ENCODE results near the gene IQCK.

The IQCK gene

GRCh38 chr16:19722269-19722952, 4.3 kb downstream of the IQCK start:
- no peak for DNase-seq (ENCODE audit: low read depth)

GRCh38 chr16:19722981-19723380, 4.9 kb downstream of the IQCK start:
- no peak for DNase-seq (ENCODE audit: low read depth)

GRCh38 chr16:19728636-19728965, 10.5 kb downstream of the IQCK start:
- no peak for DNase-seq (ENCODE audit: low read depth)

GRCh38 chr16:19733551-19733950, 15.5 kb downstream of the IQCK start:
- DNase-seq (ENCODE audit: low read depth): no peak

DNA sequence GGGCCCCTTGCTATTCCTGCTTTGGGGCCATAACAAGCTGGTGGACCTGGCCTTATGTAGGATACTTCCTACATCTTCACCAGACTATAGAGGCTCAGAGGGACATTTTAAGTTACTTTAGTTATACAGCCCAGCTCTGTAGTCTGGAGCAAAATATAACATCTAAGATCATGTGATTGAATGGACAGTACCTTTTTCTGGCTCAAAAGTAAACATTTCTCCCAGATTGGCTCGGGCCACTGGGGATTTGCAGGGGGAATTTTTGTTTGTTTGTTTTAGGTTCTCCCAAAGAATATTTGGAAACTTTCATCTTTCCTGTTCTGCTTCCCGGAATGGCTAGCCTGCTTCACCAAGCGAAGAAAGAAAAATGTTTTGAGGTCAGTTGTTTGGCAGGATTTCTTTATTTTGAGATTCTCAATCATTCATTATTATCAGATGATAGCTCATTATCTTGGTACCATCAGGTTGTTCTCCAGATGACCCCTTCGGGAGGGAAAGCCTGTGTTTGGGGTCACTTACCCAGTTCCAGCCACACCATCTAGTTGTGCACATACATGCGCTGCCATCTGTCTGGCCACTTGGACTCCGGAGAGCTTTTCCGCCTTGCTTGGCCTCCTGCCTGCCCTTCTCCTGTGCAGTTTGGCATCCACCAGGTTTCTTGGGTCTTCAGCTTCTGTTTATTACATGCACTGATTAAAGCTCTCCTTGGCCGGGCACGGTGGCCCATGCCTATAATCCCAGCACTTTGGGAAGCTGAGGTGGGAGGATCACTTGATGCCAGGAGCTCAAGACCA, 17.2 kb downstream of the IQCK start:
- no peak for DNase-seq (ENCODE audit: low read depth)

GRCh38 chr16:19737306-19738038, 19.4 kb downstream of the IQCK start:
- no peak for DNase-seq (ENCODE audit: low read depth)

- no peak for DNase-seq (ENCODE audit: low read depth)
These were observed 23.3 kb downstream of the IQCK start for GRCh38 chr16:19741354-19741753.

DNA sequence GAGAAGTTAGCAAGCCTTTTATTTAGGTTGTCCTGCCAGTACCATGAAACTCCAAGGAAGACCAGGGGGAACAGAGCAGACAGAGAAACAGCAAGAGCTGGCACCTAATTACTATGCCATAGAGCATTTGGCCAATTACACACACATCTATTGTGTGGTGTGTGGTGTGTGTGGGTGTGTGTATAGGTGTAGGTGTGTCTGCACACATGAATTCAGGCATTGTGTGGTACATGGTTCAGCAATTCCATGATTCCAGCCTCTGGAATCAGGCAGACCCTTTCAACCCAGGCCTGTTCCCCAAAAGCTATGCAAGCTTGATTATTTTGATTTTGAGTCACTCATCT, 25.7 kb downstream of the IQCK start:
- no peak for DNase-seq (ENCODE audit: low read depth)

DNA sequence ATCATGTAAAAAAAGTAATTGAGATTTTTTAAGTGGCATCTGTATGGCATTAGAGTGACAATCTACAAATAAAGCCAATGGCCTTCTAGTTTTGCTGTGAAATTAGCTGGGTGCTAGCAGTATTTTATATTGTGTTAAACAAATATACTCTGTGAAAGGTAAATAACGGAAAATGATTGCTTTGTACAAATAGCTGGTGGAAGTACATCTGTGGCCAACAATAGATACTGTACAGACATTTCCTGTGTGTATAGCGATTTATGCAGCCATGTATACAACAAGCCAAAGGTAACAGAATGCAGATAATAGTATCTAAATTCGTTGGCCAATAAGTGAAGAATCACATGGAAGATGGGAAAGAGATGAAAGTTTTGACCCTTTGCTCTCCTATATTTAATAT, 26.6 kb downstream of the IQCK start:
- DNase-seq (ENCODE audit: low read depth): no peak

DNA sequence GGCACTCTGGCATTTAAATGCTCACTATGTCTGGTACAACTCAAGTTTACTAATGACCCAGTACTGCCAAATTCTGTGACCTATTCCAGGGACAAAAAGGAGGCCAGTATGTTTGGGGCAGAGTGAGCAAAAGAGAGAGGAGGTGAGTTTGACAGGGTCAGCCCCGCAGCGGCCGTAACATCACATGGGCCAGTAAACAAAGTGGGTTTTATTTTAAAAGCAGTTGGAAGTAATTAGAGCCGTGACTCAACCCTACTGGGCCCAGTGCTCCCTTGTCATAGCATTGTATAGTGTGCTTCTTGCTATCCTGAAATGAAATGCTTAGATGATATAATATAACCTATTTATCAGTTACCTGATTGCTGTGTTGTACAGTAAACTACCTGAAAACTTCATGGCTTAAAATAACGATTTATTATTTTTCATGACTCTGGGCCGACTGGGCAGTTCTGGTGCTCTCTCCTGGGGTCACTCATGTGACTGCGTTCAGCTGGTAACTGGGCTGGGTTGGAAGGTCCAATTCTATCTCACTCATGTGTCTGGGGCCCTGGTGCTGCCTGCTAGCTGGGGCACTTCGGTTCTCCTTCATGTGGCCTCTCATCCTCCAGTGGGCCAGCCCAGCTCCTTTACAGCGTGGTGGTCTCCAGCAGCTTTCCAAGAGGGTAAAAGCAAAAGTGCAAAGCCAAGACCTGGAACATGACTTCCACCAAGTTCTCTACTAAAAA, 27.4 kb downstream of the IQCK start:
- no peak for DNase-seq (ENCODE audit: low read depth)

DNA sequence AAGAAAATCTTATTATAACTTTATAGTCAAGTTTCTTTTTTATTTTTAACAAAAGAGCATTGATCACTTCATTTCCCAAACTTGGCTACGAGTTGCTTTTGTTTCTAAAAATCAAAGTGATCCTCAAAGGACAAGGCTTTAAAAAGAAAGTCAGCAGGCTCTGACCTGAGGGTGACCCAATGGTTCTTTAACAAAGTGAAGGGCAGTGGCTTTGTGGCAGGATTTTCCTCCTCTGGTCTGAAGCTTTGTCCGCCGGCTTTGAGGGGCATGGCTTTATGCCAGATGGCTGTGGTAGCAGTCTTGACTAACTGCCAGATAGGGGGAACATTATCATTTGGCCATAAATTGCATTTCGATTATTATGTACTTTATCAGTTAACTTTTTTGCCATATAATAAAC, 28.5 kb downstream of the IQCK start:
- DNase-seq (ENCODE audit: low read depth): no peak

DNA sequence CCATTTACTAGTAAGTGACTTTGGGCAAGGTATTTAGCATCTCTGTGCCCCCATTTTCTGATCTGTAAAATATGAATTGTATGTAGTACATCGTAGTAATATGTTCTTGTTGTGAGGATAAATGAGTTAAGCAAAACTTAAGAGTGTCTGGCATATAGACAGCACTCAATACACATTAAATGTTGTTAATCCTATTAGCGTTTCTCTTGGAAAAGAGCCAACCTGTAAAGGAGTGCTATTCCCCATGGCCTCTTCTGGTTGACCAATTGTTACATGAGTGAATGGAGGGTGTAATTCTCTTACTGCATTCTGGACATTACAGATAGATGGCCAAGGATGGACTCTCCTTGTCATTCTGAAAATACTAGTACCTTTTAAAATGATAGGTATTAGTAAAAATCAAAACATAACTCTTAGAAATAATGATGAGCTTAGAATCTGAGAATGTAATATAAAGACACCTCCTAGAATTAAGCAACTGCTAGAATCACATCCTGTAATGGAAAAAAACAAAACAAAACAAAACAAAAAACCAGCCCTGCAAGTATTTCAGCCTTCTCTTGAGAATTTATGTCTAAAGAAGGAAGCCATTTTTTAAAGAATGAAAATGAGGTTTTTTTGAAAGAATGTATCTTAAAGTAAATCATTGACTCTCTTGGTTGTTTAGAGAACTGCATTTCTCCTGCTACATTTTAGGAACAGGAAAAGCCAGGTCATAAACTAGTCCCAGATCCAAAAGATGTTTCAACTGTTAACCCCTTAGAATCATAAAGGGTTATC, 30.5 kb downstream of the IQCK start:
- no peak for DNase-seq (ENCODE audit: low read depth)

GRCh38 chr16:19749571-19750080, 31.6 kb downstream of the IQCK start:
- no peak for DNase-seq (ENCODE audit: low read depth)

- DNase-seq (ENCODE audit: low read depth): no peak
These were observed 33.7 kb downstream of the IQCK start for GRCh38 chr16:19751478-19752385.

DNA sequence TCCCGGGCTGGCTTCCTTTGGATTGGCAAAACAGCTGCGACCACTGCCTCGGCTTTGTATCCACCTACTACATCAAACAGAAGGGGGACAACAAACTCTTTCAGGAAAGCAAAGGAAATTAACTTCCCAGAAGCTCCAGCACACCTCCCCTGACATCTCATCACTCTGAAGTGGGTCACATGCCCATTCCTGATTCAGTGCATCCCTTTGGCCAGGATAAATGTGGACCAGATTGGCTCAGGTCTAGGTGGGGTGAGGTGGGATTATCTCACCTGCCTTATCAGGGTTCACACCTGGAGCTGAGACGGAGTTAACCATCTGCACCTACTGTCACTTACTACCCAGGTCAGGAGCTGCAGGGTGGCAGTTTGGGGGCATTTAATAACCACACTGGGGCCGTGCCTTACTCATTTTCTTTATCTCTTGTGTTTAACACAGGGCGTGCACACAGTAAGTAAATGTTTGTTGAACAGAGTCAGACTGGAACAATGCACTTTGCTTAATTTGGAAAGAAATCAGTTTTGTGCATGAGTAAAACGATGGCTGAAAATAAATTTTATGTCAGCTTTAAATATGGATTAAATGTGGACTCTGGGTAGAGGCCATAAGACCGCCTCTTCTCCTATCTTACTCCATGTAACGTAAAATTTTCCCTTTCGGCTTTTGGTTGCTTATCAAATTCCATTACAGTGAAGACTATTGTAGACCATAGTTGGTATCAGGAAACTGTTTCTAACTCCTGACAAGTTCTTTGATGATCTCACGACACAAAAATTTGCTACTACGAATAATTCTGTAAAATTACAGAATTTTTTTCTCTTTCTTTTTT, 36.0 kb downstream of the IQCK start:
- no peak for DNase-seq (ENCODE audit: low read depth)

DNA sequence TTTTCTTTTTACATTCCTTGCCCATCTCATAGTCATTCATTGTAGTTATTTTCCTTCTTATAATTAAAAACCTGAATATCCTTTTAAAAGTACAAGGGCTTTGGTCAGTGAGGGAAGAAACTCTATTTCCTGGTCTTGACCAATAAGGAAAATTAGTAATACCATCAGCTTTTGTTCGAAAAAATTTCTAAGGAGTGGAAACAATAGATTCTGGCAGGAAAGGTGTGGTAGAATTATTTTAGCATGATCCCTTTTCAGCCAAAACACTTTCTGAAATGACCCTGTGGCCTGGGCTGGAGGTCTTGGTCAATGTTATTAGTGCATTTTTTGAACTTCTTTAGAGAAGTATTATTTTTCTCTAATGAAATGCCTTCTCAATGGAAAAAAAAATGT, 36.6 kb downstream of the IQCK start:
- DNase-seq (ENCODE audit: low read depth): no peak

GRCh38 chr16:19755268-19755667, 37.2 kb downstream of the IQCK start:
- DNase-seq (ENCODE audit: low read depth): no peak

- DNase-seq (ENCODE audit: low read depth): no peak
These were observed 39.0 kb downstream of the IQCK start for GRCh38 chr16:19757026-19757425.

DNA sequence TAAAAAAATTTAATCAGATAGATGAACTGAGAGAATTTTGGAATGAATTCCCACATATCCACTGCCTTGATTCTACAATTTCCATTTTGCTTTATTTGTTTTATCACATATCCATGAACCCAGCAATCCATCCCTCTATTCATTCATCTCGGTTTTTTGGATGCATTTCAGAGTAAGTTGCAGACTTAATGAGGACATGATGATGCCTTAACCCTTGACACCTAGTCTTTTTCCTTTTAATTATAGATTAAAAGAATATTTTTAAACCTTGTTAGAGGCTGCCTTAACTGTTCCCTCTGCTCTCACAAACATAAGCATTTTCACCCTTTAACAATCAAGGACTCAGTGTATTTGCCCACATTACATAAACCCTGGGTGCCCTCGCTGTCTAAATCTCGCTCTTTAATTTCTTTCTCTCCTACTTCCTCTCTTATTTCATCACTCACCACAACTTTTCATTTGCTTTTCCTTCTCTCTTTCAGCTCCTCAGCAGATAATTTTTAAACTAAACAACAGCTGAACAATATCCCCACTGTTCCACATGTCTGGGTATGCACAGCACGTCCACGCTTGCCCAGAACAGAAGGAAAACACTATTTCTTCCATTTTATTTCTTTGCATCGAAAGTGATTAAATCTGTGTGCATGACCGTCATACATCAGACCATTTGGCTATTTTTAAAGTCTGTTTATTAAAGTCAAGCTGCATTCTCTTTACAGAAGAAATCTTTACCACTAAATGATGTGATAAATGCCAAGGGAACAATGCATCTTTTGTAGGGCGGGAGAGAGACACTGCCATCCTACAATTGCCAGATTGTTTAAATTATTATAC, 39.9 kb downstream of the IQCK start:
- DNase-seq (ENCODE audit: low read depth): no peak

Data from stimulated activated CD8-positive, alpha-beta memory T cell treated with anti-CD3 and anti-CD28 coated beads, Interleukin-7, amount 100 ng/mL, for 24 hours (primary cell).